Activated naive CD8-positive, alpha-beta T cell (primary cell): ENCODE results near the gene MOSPD3.
"Not testable (repeated sequence)": the region's sequence is repeated elsewhere in the genome, so short reads cannot be mapped to it uniquely, and the experiment has no call there.

Experiments
- H3K27ac Mint-ChIP-seq: one replicate; pipeline ENCODE4 v1.8.0; 2021; ENCODE audit warnings: mixed read lengths
- H3K27me3 Mint-ChIP-seq: one replicate; pipeline ENCODE4 v1.8.0; 2021; ENCODE audit warnings: mixed read lengths
- H3K36me3 Mint-ChIP-seq: one replicate; pipeline ENCODE4 v1.8.0; 2021; ENCODE audit warnings: mixed read lengths
- H3K4me1 Mint-ChIP-seq: one replicate; pipeline ENCODE4 v1.8.0; 2021; ENCODE audit warnings: low read depth, mixed read lengths
- H3K4me3 Mint-ChIP-seq: one replicate; pipeline ENCODE4 v1.8.0; 2021; ENCODE audit warnings: mild to moderate bottlenecking, mixed read lengths
- H3K9me3 Mint-ChIP-seq: one replicate; pipeline ENCODE4 v1.8.0; 2021; ENCODE audit warnings: low read depth, mixed read lengths

The MOSPD3 gene

GRCh38 chr7:100642534-100642907 lies 30.2 kb downstream of the MOSPD3 start:
- H3K4me1 Mint-ChIP-seq, result peaks cover 3% of the 10 kb centered on the region
- H3K36me3 Mint-ChIP-seq, result no peaks in the 10 kb centered on the region
- no peaks in the 10 kb centered on the region for H3K9me3 Mint-ChIP-seq
- no peak overlapping the region for H3K27ac Mint-ChIP-seq
- no peak overlapping the region for H3K4me3 Mint-ChIP-seq
- no peaks in the 10 kb centered on the region for H3K27me3 Mint-ChIP-seq

GRCh38 chr7:100649826-100650565 lies 37.7 kb downstream of the MOSPD3 start:
- no peaks in the 10 kb centered on the region for H3K9me3 Mint-ChIP-seq
- no peaks in the 10 kb centered on the region for H3K36me3 Mint-ChIP-seq
- H3K27ac Mint-ChIP-seq, result no peak overlapping the region
- H3K4me1 Mint-ChIP-seq, result peaks cover 4% of the 10 kb centered on the region
- H3K27me3 Mint-ChIP-seq, result peaks cover 16% of the 10 kb centered on the region
- no peak overlapping the region for H3K4me3 Mint-ChIP-seq

GRCh38 chr7:100654908-100655831 lies 42.8 kb downstream of the MOSPD3 start:
- Mint-ChIP-seq H3K4me3 (no peak overlapping the region), H3K36me3 (no peaks in the 10 kb centered on the region), H3K4me1 (peaks cover 5% of the 10 kb centered on the region), H3K27ac (no peak overlapping the region), H3K9me3 (no peaks in the 10 kb centered on the region), H3K27me3 (peaks cover 23% of the 10 kb centered on the region)

GRCh38 chr7:100655908-100656674 lies 43.8 kb downstream of the MOSPD3 start, which contains the start of gene ACTL6B:
ACTL6B (minus strand) TSS chr7:100656448; CDS start chr7:100656354, 94 bp downstream.
- no peak within 1 kb of the TSS for H3K4me3 Mint-ChIP-seq
- H3K4me1 Mint-ChIP-seq, result peaks cover 5% of the 10 kb centered on the region
- peaks cover 20% of the 10 kb centered on the region for H3K27me3 Mint-ChIP-seq
- no peaks in the 10 kb centered on the region for H3K9me3 Mint-ChIP-seq
- no peaks in the 10 kb centered on the region for H3K36me3 Mint-ChIP-seq
- H3K27ac Mint-ChIP-seq, result no peak within 1 kb of the TSS

GRCh38 chr7:100662194-100662776 lies 49.9 kb downstream of the MOSPD3 start:
- H3K27ac Mint-ChIP-seq, H3K36me3 Mint-ChIP-seq, H3K4me3 Mint-ChIP-seq, H3K27me3 Mint-ChIP-seq, H3K9me3 Mint-ChIP-seq, H3K4me1 Mint-ChIP-seq: not testable (repeated sequence)
